ENCODE results near the gene ALPP.

GRCh38 chr2:232329716-232330067 lies 48.9 kb upstream of the ALPP start:
- TF ChIP-seq POLR2AphosphoS5 (IDR thresholded peaks at IDR 0.05; ENCODE audit: insufficient read depth, low read depth, low read length) (no peak), CTCF (IDR thresholded peaks at IDR 0.05; ENCODE audit: extremely low read depth in 1 of 2, insufficient read depth in 1 of 2, low read depth in 1 of 2, low read length in 2 of 2) (no peak), POLR2A (IDR thresholded peaks at IDR 0.05; ENCODE audit: low read depth, low read length) (no peak), EZH2 (IDR thresholded peaks at IDR 0.05; ENCODE audit: borderline replicate concordance, low read depth, low read length, severe bottlenecking) (no peak), MYC (IDR thresholded peaks at IDR 0.05; ENCODE audit: low read depth, low read length) (no peak), JUN (IDR thresholded peaks at IDR 0.05; ENCODE audit: borderline replicate concordance, insufficient read depth, insufficient read length, low read depth) (no peak), GATA2 (IDR thresholded peaks at IDR 0.05; ENCODE audit: insufficient read depth, insufficient read length, low read depth, low read length) (no peak)
